HL-60 (cell line): Measurements from ENCODE around the gene PRELP.

Experiments used
- DNase-seq, 2 experiments: peaks; one replicate each; pipeline ENCODE4 v3.0.0-alpha.2; 2010 to 2020; ENCODE audit warnings: low read depth in 1 of 2, low spot score in 1 of 2
- H3K27ac ChIP-seq: fragments of 250-450 bp; sonication (Bioruptor Pico); replicated peaks from 2 replicates; pipeline ENCODE4 v1.5.1; 2020; ENCODE audit warnings: mild to moderate bottlenecking, moderate library complexity
- H3K27me3 ChIP-seq: fragments of 250-450 bp; sonication (Bioruptor Pico); 2 replicates; pipeline ENCODE4 v1.5.1; 2021; ENCODE audit warnings: mild to moderate bottlenecking, moderate library complexity; ENCODE audit not compliant: insufficient read depth, poor library complexity, severe bottlenecking
- H3K4me3 ChIP-seq: replicated peaks from 2 replicates; pipeline ENCODE4 v1.5.1; 2011; ENCODE audit warnings: mild to moderate bottlenecking, control low read depth, low read length; ENCODE audit not compliant: insufficient read depth
- GABPA ChIP-seq: IDR thresholded peaks from 2 replicates; pipeline ENCODE4 v1.6.1; 2012; ENCODE audit warnings: low read depth
- POLR2AphosphoS5 ChIP-seq: IDR thresholded peaks from 2 replicates; pipeline ENCODE4 v1.6.1; 2012; ENCODE audit warnings: low read depth
- SPI1 ChIP-seq: IDR thresholded peaks from 2 replicates; pipeline ENCODE4 v1.6.1; 2012; ENCODE audit warnings: low read depth, mild to moderate bottlenecking, borderline replicate concordance
- TF ChIP-seq, protein P1 (sequence below): IDR thresholded peaks from 2 replicates; pipeline ENCODE4 v1.6.1; 2012; ENCODE audit warnings: low read depth; ENCODE audit not compliant: insufficient replicate concordance
- TF ChIP-seq, protein P2 (sequence below): IDR thresholded peaks from one replicate; pipeline ENCODE4 v1.5.1; 2011; ENCODE audit warnings: low read length, control low read depth, inconsistent platforms; ENCODE audit not compliant: insufficient read depth

PRELP gene

DNA sequence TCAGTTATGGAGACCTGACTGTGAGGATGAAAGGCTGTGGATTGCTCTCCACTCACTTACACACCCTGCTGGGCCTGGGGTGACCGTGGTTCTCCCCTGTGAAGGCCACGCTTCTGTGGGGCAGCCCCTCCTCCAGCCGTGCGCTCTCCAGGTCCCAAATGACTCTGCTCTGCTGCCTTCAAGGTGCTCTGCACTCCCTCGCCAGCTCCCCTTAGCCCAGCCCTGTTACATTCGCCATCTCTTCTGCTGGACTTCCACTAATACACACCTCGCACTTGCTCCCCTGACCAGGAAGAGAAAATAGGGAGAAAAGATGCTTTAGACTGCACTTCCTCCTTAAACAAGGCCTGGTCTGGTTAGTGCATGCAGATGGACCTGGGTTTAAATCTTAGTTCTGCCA, 42.9 kb downstream of the PRELP start:
- Histone ChIP-seq H3K27ac (no peak overlapping the region), H3K4me3 (no peak overlapping the region), H3K27me3 (no peaks in the 10 kb centered on the region)
- TF ChIP-seq GABPA (no peak), POLR2AphosphoS5 (no peak), SPI1 (no peak)
- TF ChIP-seq, protein P1, sequence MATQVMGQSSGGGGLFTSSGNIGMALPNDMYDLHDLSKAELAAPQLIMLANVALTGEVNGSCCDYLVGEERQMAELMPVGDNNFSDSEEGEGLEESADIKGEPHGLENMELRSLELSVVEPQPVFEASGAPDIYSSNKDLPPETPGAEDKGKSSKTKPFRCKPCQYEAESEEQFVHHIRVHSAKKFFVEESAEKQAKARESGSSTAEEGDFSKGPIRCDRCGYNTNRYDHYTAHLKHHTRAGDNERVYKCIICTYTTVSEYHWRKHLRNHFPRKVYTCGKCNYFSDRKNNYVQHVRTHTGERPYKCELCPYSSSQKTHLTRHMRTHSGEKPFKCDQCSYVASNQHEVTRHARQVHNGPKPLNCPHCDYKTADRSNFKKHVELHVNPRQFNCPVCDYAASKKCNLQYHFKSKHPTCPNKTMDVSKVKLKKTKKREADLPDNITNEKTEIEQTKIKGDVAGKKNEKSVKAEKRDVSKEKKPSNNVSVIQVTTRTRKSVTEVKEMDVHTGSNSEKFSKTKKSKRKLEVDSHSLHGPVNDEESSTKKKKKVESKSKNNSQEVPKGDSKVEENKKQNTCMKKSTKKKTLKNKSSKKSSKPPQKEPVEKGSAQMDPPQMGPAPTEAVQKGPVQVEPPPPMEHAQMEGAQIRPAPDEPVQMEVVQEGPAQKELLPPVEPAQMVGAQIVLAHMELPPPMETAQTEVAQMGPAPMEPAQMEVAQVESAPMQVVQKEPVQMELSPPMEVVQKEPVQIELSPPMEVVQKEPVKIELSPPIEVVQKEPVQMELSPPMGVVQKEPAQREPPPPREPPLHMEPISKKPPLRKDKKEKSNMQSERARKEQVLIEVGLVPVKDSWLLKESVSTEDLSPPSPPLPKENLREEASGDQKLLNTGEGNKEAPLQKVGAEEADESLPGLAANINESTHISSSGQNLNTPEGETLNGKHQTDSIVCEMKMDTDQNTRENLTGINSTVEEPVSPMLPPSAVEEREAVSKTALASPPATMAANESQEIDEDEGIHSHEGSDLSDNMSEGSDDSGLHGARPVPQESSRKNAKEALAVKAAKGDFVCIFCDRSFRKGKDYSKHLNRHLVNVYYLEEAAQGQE, result no peak
- TF ChIP-seq, protein P2, sequence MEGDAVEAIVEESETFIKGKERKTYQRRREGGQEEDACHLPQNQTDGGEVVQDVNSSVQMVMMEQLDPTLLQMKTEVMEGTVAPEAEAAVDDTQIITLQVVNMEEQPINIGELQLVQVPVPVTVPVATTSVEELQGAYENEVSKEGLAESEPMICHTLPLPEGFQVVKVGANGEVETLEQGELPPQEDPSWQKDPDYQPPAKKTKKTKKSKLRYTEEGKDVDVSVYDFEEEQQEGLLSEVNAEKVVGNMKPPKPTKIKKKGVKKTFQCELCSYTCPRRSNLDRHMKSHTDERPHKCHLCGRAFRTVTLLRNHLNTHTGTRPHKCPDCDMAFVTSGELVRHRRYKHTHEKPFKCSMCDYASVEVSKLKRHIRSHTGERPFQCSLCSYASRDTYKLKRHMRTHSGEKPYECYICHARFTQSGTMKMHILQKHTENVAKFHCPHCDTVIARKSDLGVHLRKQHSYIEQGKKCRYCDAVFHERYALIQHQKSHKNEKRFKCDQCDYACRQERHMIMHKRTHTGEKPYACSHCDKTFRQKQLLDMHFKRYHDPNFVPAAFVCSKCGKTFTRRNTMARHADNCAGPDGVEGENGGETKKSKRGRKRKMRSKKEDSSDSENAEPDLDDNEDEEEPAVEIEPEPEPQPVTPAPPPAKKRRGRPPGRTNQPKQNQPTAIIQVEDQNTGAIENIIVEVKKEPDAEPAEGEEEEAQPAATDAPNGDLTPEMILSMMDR, result no peak
- DNase-seq, result no peak

DNA sequence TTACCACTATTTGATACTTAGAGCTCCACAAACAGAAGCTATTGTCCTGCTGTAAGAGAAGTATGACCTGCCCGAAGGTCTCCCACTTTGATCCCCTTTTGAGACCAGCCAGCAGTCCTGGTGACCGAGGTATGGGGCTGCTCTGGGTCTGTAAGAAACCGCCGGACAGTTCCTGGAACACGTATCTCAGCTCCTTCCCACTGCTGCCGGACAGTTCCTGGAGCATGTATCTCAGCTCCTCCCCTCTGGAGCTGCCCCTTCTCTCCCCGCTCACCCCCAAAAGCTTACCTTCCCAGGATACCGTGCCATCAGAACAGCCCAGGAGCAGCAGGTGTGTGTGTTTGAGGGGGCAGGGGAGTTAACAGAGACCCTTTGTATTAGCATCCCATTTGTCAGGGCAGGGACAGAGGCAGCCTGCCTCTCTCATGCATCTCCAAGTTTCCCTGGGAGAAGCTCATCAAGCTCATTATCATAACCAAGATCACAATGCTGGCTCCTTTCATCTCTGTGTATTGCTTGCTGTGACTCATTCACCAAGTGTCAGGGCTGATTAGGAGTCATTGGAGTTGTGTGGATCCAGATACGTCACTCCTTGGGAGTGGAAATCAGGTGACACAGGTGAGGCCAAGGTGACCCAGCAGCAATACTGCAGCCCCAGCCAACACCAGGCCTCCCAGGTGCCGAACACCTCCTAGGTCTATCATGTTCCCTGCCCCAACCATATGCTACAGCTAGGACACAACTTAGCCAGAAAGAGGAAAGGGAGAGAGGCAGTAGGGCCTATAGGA, 43.6 kb downstream of the PRELP start:
- TF ChIP-seq POLR2AphosphoS5 (no peak), GABPA (no peak), SPI1 (no peak)
- TF ChIP-seq, protein P2, result no peak
- TF ChIP-seq, protein P1, result no peak
- Histone ChIP-seq H3K27ac (no peak overlapping the region), H3K27me3 (no peaks in the 10 kb centered on the region), H3K4me3 (no peak overlapping the region)
- no peak for DNase-seq

DNA sequence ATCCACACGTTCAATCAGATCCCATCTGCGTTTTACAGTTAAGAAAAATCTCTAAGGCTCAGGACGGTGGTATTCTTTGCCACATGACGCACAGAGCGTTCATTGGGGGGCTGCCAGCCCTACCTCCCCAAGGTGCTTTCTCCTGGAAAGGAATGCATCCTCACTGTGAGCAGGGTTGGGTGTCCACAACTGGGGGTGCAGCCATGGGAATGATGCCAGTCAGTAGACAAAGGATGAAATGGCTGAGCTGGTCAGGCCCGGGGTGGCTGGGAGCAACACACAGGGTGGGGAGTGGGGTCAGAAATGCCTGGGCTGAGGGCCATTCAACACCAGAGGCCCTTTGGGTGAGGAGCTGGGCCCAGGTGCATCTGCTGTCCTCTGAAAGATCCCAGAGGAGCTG, 44.3 kb downstream of the PRELP start:
- no peak for TF ChIP-seq SPI1
- no peak for TF ChIP-seq GABPA
- TF ChIP-seq, protein P2, result no peak
- TF ChIP-seq, protein P1, result no peak
- no peak for TF ChIP-seq POLR2AphosphoS5
- Histone ChIP-seq H3K27ac (no peak overlapping the region), H3K27me3 (no peaks in the 10 kb centered on the region), H3K4me3 (no peak overlapping the region)
- DNase-seq, result no peak
